SK-N-SH (cell line): ENCODE measurements around the gene SLCO1B3. TPM values are rescaled to one million over a fixed set of nuclear protein-coding genes. Genes with fewer than 3 reads are reported as not detected.

ENCODE experiments used
- CTCF ChIA-PET: fragments of 300-600, 350-600 bp; formaldehyde crosslinking; extraction: SDS; loops from one replicate; lab custom pipeline; 2021; lab: Yijun Ruan, JAX
- POLR2A ChIA-PET: fragments of 350-600 bp; sonication (Branson Sonifier 250); formaldehyde crosslinking; extraction: SDS; loops from one replicate; lab custom pipeline; 2020; ENCODE audit warnings: antibody characterized with exemption, inconsistent platforms; lab: Yijun Ruan, JAX
- DNase-seq: peaks from one replicate; pipeline ENCODE4 v3.0.0; 2012
- H2AFZ ChIP-seq: fragments of 200-600 bp; sonication (generic); 2 replicates; pipeline ENCODE4 v1.8.1; 2016; ENCODE audit warnings: antibody characterized with exemption, mild to moderate bottlenecking, low read depth
- H3F3A ChIP-seq: fragments of 200-600 bp; sonication (generic); replicated peaks from 2 replicates; pipeline ENCODE3; 2016; ENCODE audit warnings: antibody characterized with exemption, mild to moderate bottlenecking; ENCODE audit not compliant: insufficient read depth
- H3K27ac ChIP-seq, 2 experiments: fragments of 200-500 bp in 1 of 2; fragments of 200-600 bp in 1 of 2; sonication (Bioruptor generic) in 1 of 2; sonication (generic), shearing (Covaris generic) in 1 of 2; 2 replicates each; pipeline versions ENCODE4 v1.5.1 to v1.6.1; 2014 to 2016; ENCODE audit warnings: low read depth in 2 of 2, inconsistent platforms in 1 of 2, low read length in 1 of 2, mild to moderate bottlenecking in 1 of 2, mixed read lengths in 1 of 2
- H3K27me3 ChIP-seq: fragments of 200-600 bp; sonication (generic), shearing (Covaris generic); 2 replicates; pipeline ENCODE4 v1.6.1; 2016; ENCODE audit warnings: mixed run types; ENCODE audit not compliant: insufficient read depth
- H3K36me3 ChIP-seq, 2 experiments: fragments of 200-500 bp in 1 of 2; fragments of 200-600 bp in 1 of 2; sonication (Bioruptor generic) in 1 of 2; sonication (generic) in 1 of 2; replicated peaks in 1 of 2; 2 replicates each; pipeline versions ENCODE3 to v1.5.1; 2014 to 2016; ENCODE audit warnings: low read length in 1 of 2, mild to moderate bottlenecking in 1 of 2; ENCODE audit not compliant: insufficient read depth in 2 of 2, control insufficient read depth in 1 of 2
- H3K4me1 ChIP-seq, 2 experiments: fragments of 200-500 bp in 1 of 2; fragments of 200-600 bp in 1 of 2; sonication (Bioruptor generic) in 1 of 2; sonication (generic), shearing (Covaris generic) in 1 of 2; 2 replicates each; pipeline versions ENCODE4 v1.5.1 to v1.6.1; 2014 to 2016; ENCODE audit warnings: low read depth in 1 of 2, low read length in 1 of 2, mixed run types in 1 of 2; ENCODE audit not compliant: insufficient read depth in 2 of 2, control insufficient read depth in 1 of 2
- H3K4me2 ChIP-seq: fragments of 200-600 bp; sonication (generic), shearing (Covaris generic); 2 replicates; pipeline ENCODE4 v1.6.1; 2017; ENCODE audit warnings: mixed run types
- H3K4me3 ChIP-seq, 2 experiments: fragments of 200-500 bp in 1 of 2; fragments of 200-600 bp in 1 of 2; sonication (Bioruptor generic) in 1 of 2; sonication (generic), shearing (Covaris generic) in 1 of 2; 2 replicates each; pipeline versions ENCODE4 v1.5.1 to v1.8.1; 2014 to 2016; ENCODE audit warnings: low read depth in 2 of 2, inconsistent platforms in 1 of 2, low read length in 1 of 2, mild to moderate bottlenecking in 1 of 2, mixed read lengths in 1 of 2, moderate library complexity in 1 of 2
- H3K79me2 ChIP-seq: fragments of 200-600 bp; sonication (generic); 2 replicates; pipeline ENCODE4 v1.8.1; 2017; ENCODE audit warnings: mild to moderate bottlenecking; ENCODE audit not compliant: insufficient read depth
- H3K9ac ChIP-seq: fragments of 200-600 bp; sonication (generic); 2 replicates; pipeline ENCODE4 v1.6.1; 2017; ENCODE audit warnings: mixed run types
- H3K9me2 ChIP-seq: fragments of 200-600 bp; sonication (generic); 2 replicates; pipeline ENCODE4 v1.6.1; 2017; ENCODE audit warnings: mixed run types
- H3K9me3 ChIP-seq: fragments of 200-600 bp; sonication (generic); 2 replicates; pipeline ENCODE4 v1.6.1; 2017; ENCODE audit warnings: mixed run types, mild to moderate bottlenecking, moderate library complexity
- H4K20me1 ChIP-seq: fragments of 200-600 bp; sonication (generic); 2 replicates; pipeline ENCODE4 v1.6.1; 2017; ENCODE audit warnings: mild to moderate bottlenecking, mixed run types; ENCODE audit not compliant: insufficient read depth
- ELF1 ChIP-seq: IDR thresholded peaks from 2 replicates; pipeline ENCODE4 v1.4.0; 2012
- EP300 ChIP-seq, 2 experiments: IDR thresholded peaks; 2 replicates each; pipeline versions ENCODE4 v1.4.0 to v1.6.1; 2012; ENCODE audit warnings: borderline replicate concordance in 1 of 2, low read depth in 1 of 2, low read length in 1 of 2
- EZH2phosphoT487 ChIP-seq: fragments of 200-600 bp; sonication (generic); IDR thresholded peaks from 2 replicates; pipeline ENCODE4 v1.6.1; 2017; ENCODE audit warnings: low read depth, mixed run types, mild to moderate bottlenecking, antibody characterized with exemption, moderate library complexity, borderline replicate concordance
- FOSL2 ChIP-seq: IDR thresholded peaks from 2 replicates; pipeline ENCODE4 v1.4.0; 2012; ENCODE audit warnings: low read depth, mild to moderate bottlenecking, moderate library complexity, borderline replicate concordance
- FOXM1 ChIP-seq: IDR thresholded peaks from 2 replicates; pipeline ENCODE4 v1.4.0; 2012; ENCODE audit warnings: low read depth, mild to moderate bottlenecking
- JUND ChIP-seq: IDR thresholded peaks from 2 replicates; pipeline ENCODE4 v1.4.0; 2012
- MEF2A ChIP-seq: IDR thresholded peaks from 2 replicates; pipeline ENCODE4 v1.4.0; 2012; ENCODE audit warnings: low read depth, borderline replicate concordance
- MXI1 ChIP-seq: IDR thresholded peaks from 2 replicates; pipeline ENCODE4 v1.6.1; 2012; ENCODE audit warnings: mild to moderate bottlenecking, low read depth, low read length, improper control_type of control experiment
- NFIC ChIP-seq: IDR thresholded peaks from 2 replicates; pipeline ENCODE4 v1.4.0; 2012; ENCODE audit warnings: borderline replicate concordance
- POLR2AphosphoS5 ChIP-seq: IDR thresholded peaks from 2 replicates; pipeline ENCODE4 v1.6.1; 2012; ENCODE audit warnings: low read depth, low read length
- RCOR1 ChIP-seq: fragments of 150-350 bp; IDR thresholded peaks from 2 replicates; pipeline ENCODE4 v1.6.1; 2017; ENCODE audit warnings: antibody characterized with exemption, low read length
- RXRA ChIP-seq: IDR thresholded peaks from 2 replicates; pipeline ENCODE4 v1.4.0; 2012; ENCODE audit warnings: low read depth, mild to moderate bottlenecking, borderline replicate concordance
- SIN3A ChIP-seq: IDR thresholded peaks from 2 replicates; pipeline ENCODE4 v1.6.1; 2012; ENCODE audit warnings: low read depth, mild to moderate bottlenecking, low read length, moderate library complexity, borderline replicate concordance
- TAF1 ChIP-seq: IDR thresholded peaks from 2 replicates; pipeline ENCODE4 v1.6.1; 2012; ENCODE audit warnings: low read depth, mild to moderate bottlenecking, low read length, moderate library complexity, borderline replicate concordance
- TCF12 ChIP-seq: IDR thresholded peaks from 2 replicates; pipeline ENCODE4 v1.4.0; 2012
- TEAD4 ChIP-seq: IDR thresholded peaks from 2 replicates; pipeline ENCODE4 v1.4.0; 2012; ENCODE audit warnings: mild to moderate bottlenecking, borderline replicate concordance; ENCODE audit not compliant: insufficient read depth
- YY1 ChIP-seq: IDR thresholded peaks from 2 replicates; pipeline ENCODE4 v1.4.0; 2012; ENCODE audit warnings: low read depth, mild to moderate bottlenecking
- WGBS: methylation state at CpG from one replicate; pipeline ENCODE4 v1.1.6; 2017; ENCODE audit warnings: low lambda C conversion rate; 5-methylcytosine and 5-hydroxymethylcytosine counted together
- polyA plus RNA-seq, 3 experiments: library from polyadenylated mRNA; depleted of rRNA; stranded (reverse); fragments of >200 nt; gene quantifications; 2 replicates each; pipeline ENCODE4 v1.2.3, GENCODE V29; 2012
- TF ChIP-seq, protein P1 (sequence below): IDR thresholded peaks from 2 replicates; pipeline ENCODE4; 2012
- TF ChIP-seq, protein P2 (sequence below): IDR thresholded peaks from 2 replicates; pipeline ENCODE4 v1.4.0; 2012; ENCODE audit warnings: low read depth
- TF ChIP-seq, protein P3 (sequence below): fragments of 150-350 bp; IDR thresholded peaks from 2 replicates; pipeline ENCODE4 v1.6.1; 2016; ENCODE audit warnings: mild to moderate bottlenecking, low read depth, low read length

SLCO1B3 gene
- polyA plus RNA-seq, 1 of the 3 experiments (the other 2 are of a cell fraction), result not detected

DNA sequence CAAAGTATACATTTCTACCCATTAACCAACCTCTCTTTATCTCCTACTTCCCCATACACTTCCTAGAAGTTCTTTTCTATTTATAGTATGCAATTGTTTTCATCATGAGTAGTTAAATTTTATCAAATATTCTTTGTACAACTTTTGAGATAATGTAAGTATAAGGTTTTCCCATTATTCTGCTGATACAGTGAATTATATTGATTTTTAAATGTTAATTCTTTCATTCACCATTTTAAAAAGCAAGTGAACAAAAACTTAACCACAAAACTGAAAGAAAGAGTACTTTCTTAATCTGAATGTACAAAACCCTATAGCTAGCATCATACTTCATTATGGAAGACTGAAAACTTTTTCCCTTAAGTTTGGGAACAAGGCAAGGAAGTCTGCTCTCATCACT is 9.5 kb upstream of the SLCO1B3 start (continued):
- no peak for TF ChIP-seq TEAD4
- TF ChIP-seq, protein P1, sequence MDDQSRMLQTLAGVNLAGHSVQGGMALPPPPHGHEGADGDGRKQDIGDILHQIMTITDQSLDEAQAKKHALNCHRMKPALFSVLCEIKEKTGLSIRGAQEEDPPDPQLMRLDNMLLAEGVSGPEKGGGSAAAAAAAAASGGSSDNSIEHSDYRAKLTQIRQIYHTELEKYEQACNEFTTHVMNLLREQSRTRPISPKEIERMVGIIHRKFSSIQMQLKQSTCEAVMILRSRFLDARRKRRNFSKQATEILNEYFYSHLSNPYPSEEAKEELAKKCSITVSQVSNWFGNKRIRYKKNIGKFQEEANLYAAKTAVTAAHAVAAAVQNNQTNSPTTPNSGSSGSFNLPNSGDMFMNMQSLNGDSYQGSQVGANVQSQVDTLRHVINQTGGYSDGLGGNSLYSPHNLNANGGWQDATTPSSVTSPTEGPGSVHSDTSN, result no peak
- TF ChIP-seq, protein P2, sequence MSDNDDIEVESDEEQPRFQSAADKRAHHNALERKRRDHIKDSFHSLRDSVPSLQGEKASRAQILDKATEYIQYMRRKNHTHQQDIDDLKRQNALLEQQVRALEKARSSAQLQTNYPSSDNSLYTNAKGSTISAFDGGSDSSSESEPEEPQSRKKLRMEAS, result no peak

DNA sequence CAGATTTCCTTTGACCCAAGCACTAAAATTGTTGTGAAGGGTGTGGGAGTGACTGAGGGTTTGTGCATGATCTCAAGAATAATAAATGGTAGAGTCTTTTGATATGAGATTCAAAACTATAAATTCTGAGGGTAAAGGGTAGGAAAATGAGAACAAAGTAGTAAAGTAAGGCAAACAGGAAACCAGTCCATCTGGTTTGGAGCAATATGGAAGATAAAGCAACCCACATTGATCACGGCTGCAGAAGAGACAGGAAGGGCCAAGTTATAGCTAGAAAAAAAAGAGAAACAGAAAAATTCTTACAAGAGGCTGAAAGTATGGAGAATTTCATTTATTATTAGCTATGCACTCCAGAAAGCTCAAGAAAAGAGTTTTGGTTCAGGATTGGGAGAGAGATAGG is 4.6 kb upstream of the SLCO1B3 start:
- no peak for DNase-seq
- Histone ChIP-seq H3K9me2 (no peaks in the 10 kb centered on the region), H3K79me2 (no peaks in the 10 kb centered on the region), H3K4me1 (no peaks in the 10 kb centered on the region), H3K4me2 (no peak overlapping the region), H3K4me3 (no peak overlapping the region), H3K9me3 (no peaks in the 10 kb centered on the region), H3F3A (no peaks in the 10 kb centered on the region), H2AFZ (no peak overlapping the region), H3K36me3 (no peaks in the 10 kb centered on the region), H3K27ac (no peak overlapping the region), H3K27me3 (no peaks in the 10 kb centered on the region), H4K20me1 (no peaks in the 10 kb centered on the region), H3K9ac (no peak overlapping the region)
- ChIA-PET POLR2A (no interaction called here), CTCF (no interaction called here)
- no peak for TF ChIP-seq SIN3A
- TF ChIP-seq MEF2A, result no peak
- TF ChIP-seq FOSL2, result no peak
- TF ChIP-seq NFIC, result no peak
- no peak for TF ChIP-seq EP300 (IDR thresholded peaks at IDR 0.05; ENCODE audit: borderline replicate concordance in 1 of 2, low read depth in 1 of 2, low read length in 1 of 2)
- TF ChIP-seq, protein P1, result no peak
- TF ChIP-seq RCOR1, result no peak
- TF ChIP-seq JUND, result no peak
- no peak for TF ChIP-seq FOXM1
- TF ChIP-seq, protein P2, result no peak
- TF ChIP-seq TAF1, result no peak
- TF ChIP-seq TCF12, result no peak
- no peak for TF ChIP-seq EZH2phosphoT487
- TF ChIP-seq RXRA, result no peak
- TF ChIP-seq MXI1, result no peak
- TF ChIP-seq YY1, result no peak
- TF ChIP-seq POLR2AphosphoS5, result no peak
- TF ChIP-seq, protein P3, sequence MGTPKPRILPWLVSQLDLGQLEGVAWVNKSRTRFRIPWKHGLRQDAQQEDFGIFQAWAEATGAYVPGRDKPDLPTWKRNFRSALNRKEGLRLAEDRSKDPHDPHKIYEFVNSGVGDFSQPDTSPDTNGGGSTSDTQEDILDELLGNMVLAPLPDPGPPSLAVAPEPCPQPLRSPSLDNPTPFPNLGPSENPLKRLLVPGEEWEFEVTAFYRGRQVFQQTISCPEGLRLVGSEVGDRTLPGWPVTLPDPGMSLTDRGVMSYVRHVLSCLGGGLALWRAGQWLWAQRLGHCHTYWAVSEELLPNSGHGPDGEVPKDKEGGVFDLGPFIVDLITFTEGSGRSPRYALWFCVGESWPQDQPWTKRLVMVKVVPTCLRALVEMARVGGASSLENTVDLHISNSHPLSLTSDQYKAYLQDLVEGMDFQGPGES, result no peak
- TF ChIP-seq ELF1, result no peak
- no peak for TF ChIP-seq TEAD4
- WGBS, result 39% methylated on average over 1 of the region's 1 CpG
